Amniotic stem cell (primary cell): Measurements from ENCODE around the gene BRI3.

Source experiments
- DNase-seq: peaks from one replicate; lab custom pipeline; 2025; lab: John Stamatoyannopoulos, UW

The BRI3 gene

DNA sequence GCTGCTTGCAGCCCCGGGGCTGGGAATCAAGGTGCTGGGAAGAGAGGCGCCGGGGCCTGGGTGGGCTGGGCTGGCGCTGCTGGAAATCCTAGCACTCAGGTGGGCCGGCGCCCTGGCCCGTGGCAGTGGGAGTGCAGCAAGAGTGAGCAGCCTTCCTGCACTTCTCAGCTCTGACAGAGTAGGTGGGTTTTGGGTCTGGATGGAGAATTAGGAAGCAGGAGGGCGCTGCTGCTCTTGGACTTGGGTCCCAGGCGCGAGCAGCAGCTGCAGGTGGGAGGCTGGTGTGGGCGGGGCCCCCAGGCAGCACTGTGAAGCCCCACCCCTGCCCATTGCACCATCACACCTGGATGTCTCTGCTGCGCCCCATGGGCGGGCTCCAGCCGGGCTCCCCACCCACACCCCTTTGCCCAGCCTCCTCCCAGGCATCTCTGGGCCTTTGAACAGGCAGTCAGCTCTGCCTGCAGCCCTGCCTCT lies 6.0 kb downstream of the BRI3 start:
- DNase-seq = no peak

DNA sequence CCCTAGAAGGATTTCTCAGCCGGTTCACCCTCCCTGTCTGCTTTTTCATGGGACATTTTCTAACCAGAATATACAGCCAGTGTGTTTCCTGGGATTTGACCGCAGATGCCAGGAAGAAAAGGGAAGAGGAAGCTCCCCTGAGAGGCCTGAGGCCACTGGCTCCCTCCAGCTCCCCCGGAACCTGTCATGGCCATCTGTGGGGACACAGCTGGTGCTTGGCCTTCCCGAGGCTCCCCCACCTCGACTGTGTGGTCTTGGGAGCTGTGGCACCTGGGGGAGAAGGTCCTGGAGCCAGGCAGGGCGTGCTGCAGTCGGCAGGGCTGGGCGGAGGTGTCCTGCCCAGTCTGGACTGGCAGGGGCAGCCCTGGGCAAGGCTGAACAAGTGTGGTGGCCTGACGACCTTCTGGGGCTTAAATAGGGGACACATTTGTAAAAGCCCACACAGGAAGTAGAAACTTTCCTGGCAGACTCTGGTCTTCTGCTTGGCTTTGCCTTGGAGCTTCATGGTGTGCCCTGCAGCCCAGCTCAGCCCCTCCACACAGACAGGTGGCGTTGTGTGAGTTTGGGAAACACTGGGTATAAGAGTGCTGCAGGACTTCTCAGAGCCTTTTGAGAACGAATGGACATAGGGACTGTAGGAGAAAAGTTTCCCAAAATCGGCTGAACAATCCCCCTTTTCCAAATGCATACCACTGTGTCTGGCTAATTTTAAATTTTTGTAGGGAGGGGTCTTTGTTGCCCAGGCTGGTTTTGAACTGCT lies 6.8 kb downstream of the BRI3 start:
- DNase-seq = no peak

DNA sequence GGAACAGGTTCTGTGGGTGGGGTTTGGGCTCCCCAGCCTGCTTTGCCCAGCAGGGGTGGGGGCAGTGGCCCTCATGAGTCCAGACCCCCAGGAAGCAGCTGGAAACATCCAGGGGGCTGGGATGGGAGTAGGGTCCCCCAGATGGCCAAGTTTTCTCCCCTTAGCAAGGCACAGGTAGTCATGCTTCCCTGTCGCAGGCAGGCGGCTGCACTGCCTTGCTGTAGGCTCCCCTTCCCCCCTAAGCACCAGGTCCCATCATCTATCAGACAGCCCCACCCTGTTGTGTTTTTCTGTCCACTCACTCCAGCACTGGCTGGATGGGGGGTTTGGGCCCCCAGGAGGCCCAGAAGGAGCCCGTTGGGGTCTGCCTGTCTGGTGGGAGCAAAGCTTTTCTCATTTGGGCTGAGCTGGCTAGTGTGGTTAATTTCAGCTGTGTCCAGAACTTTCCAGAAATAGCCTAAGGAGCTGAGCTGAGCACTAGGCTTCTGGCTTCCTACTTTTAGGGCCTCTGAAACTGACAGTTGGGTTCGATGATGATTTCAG lies 7.9 kb downstream of the BRI3 start:
- DNase-seq = no peak

DNA sequence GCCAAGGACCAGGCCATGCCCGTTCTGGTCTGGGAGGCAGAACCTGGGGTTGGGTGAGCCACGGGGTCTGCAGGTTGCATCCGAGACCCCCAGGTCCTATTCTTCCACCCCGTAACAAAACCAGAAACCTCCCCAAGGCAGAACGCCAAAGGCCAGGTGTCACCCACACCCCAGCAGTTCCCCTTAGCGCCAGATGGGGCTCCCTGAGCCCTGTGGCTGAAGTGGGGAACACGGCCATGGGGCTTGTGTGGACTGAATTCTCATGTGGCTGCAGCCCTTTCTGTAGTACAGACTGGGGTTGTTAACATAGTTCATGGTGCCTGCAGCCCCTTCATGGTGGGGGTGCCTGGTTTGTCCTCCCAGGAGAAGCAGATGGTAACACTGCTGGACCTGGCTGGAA lies 10.2 kb downstream of the BRI3 start:
- DNase-seq = no peak

DNA sequence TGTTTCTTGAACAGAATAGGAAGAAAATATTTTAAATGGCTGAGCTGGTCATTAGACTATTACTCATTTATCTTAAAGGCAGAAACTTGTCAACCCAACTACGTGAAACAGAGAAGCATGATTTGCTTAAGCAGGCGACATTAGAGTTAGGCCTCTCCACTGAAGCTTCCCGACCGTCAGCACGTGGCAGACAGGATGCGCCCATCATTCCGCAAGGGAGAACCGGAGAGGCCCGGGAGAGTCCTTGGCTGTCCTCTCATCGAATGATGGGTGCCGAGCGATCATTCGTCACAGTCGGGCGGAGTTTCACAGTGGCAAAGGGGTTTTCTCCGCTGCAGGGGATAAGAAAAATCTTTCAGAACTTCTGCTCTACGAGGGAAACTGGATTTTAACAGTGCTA lies 11.8 kb downstream of the BRI3 start:
- no peak for DNase-seq

DNA sequence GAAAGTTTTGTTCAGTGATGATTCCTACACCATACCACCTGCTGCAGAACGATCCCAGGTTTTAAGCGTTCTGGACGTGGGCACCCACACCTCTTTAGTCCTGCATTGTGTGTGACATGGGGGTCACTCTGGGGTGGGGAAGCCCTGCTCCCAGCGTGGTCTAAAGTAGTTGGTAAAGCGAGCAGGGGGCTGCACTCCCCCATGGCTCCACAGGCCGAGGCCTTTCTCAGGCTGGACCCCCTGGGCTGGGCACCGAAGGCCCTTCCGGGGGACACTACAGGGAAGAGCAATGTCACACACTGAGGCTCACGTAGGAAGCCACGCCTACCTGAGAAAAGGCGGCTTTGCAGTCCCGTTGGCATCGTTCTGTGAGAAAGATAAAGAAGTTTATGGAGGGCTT lies 12.3 kb downstream of the BRI3 start:
- no peak for DNase-seq

DNA sequence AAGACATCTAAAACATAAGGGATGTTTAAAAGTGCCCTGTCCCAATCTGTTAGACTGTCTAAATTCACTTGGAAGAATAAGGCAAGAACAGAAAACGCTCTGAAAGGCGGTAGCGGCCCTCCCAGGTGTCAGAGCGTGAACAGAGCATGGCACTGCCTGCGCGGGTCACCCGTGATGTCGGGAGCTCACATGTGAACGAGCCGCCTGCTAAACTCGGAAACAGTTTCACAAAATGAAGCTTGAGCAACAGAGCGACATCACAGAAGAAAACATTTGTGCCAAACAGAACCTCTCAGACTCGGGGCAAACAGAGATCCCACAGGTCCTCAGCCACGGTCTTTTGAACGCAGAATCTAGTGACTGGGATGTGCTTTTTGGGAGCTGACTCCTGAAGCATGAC lies 12.8 kb downstream of the BRI3 start:
- no peak for DNase-seq

DNA sequence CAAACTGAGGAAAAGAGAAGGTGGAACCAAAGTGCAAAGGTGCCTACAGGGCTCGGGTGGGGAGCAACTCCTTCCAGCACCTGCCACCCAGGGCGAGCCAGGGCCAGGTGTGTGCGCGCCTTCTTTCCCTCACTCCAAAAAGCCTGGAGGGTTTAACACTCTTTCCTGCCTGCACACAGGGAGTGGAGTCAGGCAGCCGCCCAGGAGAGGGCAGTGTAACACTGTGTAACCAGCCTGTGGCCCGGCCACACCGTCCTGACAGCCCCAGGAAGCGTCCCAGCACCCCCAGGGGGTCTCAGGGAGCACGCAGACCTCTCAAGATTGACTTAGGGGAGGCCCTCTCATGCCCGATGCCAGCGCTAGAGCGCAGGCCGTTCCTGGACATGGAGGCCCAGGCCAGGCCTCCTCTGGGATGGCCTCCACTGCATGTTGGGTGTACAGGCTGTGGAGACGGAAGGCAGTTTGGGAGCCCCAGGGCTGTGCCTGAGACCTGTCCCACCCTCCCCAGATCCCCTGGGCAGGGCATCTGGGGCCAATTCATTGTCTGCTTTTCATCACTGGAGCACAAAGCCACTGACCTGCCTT lies 13.4 kb downstream of the BRI3 start:
- DNase-seq = peak; percentile 12

DNA sequence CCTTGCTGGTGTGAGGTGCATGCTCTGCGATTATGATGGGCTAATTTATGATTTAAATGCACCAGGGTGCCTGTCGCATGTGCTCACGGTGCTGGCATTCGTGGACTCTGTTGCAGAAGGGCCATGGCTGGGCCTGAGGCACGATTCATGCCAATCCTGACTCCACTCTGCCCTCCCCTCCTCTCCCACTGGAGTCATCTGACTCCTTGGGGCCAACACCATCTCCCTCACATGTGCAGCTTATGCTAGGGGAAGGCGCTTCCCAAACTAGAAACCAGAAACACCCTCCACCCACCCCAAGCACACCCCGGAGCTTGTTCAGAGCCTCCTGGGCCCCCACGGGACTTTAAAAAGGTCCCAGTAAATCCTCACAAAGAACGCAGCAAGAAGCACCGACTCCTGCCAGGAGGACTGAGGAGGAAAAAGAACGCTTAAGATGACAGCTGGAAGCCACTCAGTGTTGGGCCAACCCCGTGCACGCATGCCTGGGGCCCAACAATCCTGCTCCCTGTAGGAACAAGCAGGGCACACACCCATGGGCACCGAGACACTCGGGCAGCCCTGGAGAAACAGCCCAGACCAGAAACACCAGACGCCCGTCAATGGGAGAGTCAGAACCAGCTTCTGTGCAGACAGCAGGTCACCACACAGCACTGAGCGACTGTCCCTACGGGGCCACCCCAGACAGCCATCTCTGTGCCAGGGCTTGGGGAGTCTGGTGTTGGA lies 14.1 kb downstream of the BRI3 start:
- DNase-seq = no peak

DNA sequence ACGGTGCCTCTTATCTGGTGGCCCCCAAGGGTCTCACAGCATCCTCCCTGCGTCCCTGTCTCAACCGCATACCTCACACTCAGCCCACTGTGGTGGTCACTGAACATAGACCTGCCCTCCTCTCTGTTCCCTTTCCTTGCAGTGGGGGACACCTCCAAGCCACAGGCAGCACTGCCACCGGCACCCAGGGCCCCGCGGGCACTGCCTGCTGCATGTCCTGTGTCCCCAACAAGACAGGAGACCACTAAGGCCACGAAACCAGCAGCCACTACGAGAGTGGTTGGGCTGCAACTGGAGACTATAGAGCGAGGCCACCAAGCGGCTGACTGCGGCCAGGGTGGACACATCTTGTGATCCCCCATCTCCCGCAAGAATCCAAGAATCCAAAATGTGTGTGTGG lies 15.3 kb downstream of the BRI3 start:
- DNase-seq = no peak

DNA sequence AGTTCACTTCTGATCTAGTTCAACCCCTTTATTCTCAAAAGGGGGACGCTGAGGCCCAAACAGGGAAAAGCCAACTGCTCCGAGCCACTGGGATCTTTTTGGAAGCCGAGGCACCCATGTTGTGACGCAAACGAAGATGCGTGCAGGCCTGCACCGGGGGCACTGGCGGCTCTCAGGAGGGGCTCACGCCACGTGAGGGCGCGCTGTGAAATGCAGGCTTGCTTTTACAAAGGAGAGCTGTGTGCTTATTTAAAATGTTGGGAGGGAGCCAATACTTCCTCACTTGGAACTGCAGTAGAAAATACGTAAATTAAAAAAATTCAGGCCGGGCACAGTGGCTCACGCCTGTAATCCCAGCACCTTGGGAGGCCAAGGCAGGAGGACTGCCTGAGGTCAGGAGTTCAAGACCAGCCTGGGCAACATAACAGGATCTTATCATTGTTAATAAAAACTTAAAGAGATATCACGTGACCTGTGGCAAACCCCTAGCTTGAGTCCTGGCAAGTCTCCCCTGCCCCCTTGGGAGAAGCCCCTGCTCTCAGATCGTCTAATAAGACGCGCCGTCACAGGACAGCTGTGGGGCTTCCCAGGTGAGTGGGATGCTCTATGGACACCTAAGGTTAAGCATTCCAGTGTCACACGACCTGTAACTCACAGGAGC lies 16.3 kb downstream of the BRI3 start:
- no peak for DNase-seq

DNA sequence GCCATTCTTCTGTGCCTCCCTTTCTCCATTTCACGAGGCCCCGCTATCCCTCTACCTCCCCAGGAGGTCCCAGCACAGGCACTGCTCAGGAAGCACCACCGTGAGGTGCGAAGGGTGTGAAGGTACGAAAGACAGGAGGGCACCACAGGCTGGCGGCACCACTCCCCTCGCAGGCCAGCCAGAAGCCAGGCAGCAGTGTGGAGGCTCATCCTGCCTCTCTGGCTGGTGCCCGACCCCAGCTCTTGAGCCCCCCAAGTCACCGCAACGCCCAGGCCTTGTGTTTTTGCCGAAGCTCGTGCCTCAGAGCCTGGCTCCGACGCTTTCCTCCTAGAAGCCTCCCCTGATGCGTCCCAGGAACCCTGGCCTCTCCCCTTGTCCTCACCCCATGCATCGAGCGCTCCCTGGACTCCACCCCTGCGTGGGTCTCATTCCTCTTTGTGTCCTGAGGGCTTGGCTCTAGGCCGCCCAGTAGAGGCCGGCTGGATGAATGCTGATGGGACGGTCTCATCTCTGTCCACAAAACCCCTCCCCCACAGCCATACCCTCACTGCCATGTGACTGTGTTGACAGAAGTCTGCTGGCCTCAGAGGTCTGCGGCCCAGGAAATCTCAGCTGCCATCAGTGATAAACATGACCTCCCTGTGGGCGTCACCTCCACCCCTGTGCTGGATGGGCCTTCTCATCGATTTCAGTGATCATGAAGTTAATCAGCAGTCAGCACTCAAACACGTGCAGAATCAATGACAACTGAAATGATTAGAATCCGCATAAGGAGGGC lies 19.3 kb downstream of the BRI3 start:
- DNase-seq = no peak

DNA sequence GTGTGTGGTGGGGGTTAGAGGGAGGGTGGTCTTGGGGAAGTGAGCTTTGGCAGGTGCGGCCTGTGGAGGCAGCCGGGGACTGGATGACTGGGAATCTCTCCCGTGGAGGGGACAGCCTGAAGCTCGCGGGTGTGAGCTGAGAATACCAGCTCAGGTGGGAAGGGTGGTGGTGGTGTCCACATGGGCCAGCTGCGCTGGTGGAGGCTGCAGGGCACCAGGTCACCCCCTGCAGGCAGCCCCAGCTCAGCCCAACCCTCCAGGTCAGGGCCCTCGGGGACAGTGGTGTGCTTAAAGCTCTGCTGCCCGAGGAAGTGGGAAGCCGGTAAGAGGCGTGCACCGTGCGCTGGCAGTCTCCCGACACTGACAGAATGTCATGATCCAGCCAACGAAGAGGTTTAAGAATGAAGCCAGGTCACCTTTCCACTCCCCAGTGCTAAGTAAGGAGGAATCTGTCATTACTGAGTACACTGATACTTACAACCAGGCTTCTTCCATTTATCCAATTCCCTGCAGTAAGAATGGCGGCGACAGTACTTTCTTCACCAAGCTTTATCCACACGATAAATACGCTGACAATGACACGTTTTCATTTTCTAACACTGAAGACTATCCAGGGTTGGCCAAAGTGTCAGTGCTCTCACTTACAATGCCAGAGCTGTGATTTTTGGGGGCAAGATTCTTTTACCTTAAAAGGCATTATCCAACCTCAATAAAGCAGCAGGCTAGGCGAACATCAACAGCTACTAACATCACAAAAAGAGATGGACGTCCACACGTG lies 20.4 kb downstream of the BRI3 start:
- DNase-seq = no peak

DNA sequence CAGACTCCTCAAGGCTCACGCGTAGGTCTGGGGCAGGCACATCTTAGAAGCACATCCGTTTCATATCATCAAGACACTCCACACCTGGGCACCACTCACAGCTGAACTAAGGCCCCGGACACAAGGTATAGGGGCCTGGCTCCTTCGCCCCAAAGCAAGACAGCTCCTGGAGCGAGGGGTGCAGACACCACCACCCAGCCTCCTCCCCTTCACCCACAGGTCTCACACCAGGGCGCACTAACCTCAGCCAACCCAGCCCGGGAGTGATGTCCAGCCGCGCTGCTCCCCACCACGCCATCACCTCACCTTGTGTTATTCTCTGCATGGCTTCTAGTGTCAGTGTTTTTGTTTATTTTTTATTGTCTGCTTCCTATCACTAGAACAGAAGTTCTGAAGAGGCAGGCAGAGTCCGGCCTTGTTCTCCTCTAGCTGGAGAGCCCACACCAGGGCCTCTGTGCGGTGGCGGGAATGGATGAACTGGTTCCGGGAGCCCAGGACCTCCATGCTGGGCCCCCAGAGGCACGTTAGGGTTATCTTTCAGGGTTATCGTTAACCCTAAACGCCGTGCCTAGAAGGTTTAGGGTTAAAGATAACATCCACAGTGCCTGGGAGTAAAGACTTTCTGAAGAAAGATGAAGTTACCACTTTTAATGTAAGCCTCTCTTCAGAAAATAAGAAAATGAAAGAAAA lies 21.8 kb downstream of the BRI3 start:
- no peak for DNase-seq

DNA sequence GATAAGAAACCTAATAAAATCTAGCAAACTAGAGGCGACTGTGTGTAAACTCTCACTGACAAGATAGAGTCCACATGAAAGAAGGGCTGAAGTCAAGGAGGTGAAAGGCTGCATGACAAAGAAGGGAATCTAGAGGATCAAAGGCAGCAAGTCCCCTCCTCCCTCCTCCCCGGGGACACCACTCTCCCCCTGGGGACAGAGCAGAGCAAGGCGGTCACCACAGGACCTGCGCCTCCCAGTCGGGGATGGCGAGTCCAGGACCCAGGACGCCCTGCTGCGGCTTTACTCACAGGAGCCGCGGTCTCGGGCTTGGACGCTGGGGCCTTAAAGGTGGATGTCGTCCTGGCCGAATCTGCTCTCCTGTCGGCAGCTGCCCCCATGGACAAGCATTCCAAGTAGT lies 22.4 kb downstream of the BRI3 start:
- DNase-seq = no peak

DNA sequence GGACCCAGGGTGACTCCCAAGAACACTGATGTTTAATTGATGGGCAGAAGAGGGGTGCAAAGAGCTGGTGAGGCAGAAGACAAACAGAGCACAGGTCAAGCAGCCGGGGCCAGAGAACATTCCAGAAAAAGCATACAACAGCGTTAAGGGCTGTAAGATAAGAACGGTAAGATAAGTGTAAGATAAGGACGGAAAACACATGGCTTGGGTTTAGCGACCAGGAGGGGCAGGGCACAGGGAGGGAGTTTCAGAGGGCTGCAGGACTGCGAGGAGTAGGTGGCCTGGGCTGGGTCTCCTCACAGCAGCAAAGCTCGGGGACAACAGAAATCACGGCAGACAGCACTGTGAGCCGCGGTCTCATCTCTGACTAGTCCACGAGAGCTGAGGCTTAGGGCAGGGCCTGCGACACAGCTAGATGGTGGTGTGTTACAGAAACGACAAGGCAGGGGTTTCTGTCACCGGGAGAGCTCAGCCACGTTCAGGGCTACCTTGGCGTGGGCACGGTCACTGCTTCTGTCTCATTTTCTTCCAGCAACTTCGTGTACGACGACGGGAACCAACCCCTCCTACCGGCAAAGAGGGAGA lies 24.6 kb downstream of the BRI3 start:
- no peak for DNase-seq

DNA sequence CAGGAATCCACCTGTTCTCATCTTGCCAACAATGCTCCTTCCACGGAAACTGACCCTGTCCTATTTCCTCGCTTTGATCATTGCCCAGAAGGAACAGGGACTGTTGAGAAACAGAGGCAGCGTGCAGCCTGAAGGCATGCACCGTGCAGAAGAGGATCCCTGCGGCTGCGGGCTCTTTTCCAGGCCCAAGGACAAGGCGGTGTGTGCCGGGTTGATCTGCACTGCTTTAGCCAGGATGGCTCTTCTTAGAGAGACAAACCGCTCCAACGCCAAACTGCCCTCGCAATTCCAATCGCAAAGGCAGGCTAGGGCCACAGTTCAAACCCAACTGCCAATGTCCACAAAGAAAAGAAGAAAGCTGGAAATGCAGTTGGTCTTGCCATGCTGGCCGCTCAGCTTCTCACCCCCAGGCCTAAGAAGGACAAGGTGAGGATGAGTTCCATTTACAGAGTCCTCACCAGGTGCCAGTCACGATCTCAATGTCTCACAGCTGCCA lies 26.5 kb downstream of the BRI3 start:
- DNase-seq = no peak

DNA sequence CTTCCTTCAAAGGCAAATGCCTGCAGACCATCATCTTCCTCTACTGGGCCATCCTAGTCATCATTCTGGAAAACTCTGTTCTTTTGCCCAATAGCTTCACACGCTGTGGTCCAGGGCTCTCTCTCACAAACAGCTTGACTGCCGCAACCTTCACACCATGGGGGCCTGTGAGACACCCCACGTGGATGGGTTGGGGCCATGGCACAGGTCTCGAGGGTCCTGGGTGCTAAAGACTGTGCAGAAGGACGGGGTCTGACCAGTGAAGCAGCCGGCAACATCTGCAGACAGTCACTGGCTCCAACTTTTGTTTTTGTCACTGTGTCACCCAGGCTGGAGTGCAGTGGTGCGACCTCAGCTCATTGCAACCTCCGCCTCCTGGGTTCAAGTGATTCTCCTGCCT lies 28.1 kb downstream of the BRI3 start:
- no peak for DNase-seq

DNA sequence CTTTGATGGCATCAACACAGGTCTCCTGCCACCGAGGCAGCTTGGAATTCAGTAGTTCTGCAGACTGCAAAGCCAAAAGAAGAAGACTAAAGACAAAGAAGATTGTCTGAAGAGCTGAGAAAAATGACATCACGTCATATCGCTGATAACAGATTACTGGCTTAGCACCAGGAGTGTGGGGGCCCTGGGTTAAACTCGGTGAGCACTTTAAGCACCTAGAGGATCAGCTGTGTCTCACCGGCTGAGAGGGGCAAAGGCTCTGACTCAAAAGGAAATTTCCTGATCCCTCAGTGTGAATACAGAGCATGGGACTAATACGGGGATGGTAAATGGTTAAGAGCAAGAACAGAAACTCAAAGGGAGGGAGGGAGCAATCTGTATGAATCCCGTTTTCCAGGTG lies 30.7 kb downstream of the BRI3 start:
- DNase-seq = no peak

DNA sequence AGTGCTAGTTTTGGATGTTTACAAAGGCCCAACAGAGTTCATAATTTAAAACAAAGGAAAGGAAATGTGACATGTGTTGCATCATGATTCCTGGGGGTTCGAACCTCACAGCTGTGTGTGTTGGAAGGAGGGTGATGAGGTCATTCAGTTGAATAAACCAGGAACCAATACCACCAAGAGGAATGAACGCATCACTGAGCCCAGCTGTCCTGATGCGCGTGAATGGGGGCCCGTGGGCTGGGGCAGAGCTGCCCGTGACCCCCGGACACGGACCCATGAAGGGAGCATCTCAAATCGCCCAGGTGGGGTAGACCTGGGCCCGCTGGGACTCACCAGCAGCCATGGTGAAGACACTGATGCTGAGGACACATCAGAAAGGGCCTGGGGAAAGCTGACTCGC lies 33.0 kb downstream of the BRI3 start:
- no peak for DNase-seq
